ENCODE results near the gene ALDH1A1.

ALDH1A1 gene

DNA sequence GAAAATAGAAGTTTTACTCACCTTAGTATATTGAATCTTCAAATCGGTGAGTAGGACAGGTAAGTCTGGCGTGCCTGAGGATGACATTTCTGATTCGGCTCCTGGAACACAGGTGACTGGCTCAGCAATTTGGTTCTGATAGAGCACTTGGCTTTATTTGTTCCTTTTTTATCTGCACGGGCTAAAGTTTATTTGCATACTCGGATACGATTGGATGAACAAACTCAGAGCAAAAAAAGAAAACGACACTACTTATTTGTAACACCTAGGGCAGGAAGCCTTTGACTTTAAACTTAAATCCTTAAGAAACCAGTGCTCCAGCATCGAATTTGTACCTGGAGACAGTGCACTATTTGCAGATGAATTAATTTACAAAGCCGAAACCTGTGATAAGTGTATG, at the start of gene ALDH1A1:
TSS of gene ALDH1A1 (minus strand) at position 140 of the 400 bp plus-strand sequence. CDS start at position 87, 53 bp downstream.
- no peak for DNase-seq

DNA sequence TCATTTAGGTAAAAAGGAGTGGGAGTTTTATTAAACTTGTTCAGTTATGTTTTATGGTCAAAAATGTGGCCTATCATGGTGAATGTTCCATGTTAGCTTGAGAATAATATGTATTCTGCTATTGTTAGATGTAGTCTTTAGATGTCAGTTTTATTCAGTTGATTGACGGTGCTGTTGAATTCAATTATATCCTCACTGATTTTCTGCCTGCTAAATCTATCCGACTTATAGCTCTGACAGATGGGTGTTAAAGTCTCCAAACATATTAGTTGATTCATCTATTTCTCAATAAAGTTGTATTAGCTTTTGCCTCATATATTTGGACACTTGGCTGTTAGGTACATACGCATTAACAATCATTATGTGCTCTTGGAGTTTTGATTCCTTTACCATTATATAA, 49.0 kb upstream of the ALDH1A1 start:
- DNase-seq, result no peak

DNA sequence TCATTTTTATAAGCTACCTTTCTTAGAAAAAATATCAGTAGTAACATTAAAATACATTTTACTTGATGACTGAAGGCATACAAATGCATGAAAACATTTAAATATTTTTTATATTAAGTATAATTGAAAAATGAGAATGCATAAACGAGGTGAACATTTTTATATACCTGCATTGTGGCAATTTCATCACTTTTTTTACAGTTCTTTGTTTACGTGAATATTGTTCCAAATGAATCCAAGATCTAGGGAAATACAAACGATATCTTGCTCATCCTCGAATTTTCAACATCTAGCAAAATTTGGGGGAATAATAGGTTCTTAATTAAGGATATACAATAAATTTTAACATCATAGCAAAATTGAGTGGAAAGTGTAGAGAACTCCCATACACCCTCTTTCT, 45.5 kb upstream of the ALDH1A1 start:
- DNase-seq, result no peak

DNA sequence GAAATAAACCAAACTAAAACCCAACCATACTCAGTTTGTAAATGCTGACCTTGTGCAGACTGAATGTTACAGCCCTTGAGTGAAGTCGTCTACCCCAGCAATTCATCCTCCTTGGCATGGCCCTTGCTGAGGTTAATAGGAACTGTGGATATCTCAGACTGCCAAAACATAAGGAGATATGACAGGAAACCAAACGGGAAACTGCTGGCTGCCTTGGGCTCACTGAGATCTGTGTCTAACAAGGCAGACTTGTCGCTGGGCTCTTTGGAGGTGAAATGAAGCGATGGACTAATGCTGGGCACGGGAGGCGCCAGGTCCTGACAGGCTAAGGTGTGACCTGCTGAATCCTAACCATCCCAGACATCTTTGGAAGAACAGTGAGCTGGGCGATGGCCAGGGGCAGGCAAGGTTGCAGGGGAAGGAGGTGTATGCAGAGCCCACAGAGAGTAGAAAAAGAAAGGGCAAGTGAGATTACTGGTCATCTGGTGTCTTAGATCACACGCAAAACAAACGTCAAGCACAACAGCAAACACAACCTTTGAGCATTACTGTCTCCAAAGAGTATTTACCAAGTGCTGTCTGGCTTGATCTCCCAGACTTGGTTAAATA, 44.6 kb upstream of the ALDH1A1 start:
- no peak for DNase-seq

DNA sequence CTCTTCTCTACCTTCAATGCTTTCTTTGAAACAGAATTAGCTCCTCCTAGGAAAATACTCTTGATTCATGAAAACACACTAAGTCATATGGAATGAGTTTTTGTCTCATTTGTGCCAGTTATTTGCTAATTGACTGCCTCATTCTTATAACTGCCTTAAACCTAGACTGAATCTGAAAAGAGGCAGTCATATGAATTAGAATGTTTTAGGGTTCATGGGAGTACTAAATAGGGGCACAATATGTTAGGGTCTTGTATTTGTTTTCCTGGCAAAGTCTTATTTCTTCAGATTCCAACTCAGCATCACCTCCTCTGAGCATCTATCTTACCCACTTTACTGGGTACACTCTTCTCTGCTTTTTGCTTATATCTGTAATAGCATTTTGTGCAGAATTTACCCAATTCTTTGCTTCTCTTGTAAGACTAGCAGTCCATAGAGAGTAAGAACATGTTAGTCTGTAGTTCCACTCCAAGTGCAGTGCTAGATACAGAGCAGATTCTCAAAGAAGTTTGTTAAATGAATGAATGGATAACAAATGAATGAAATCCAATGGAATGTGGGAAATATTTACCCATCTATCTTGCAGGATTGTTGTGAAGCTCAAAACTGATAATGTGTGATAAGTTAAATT, 43.9 kb upstream of the ALDH1A1 start:
- DNase-seq, result no peak

DNA sequence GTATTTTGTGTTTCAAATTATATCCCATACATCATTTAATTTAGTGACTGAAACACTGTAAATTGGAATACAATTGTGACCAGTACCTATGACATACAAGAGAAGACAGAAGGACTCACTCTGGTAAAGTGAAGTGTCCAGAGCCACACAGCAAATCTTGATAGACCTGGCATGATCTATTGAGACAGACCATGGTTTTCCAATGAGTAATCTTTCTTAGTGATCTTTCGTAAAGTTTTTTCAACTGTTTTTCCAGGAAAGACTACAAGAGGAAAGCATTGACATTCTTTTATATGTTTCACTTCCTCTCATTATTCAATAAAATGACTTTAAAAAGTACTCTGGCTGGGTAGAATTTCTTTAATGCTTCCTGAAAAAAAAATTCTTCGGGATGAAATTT, 43.3 kb upstream of the ALDH1A1 start:
- DNase-seq, result no peak

DNA sequence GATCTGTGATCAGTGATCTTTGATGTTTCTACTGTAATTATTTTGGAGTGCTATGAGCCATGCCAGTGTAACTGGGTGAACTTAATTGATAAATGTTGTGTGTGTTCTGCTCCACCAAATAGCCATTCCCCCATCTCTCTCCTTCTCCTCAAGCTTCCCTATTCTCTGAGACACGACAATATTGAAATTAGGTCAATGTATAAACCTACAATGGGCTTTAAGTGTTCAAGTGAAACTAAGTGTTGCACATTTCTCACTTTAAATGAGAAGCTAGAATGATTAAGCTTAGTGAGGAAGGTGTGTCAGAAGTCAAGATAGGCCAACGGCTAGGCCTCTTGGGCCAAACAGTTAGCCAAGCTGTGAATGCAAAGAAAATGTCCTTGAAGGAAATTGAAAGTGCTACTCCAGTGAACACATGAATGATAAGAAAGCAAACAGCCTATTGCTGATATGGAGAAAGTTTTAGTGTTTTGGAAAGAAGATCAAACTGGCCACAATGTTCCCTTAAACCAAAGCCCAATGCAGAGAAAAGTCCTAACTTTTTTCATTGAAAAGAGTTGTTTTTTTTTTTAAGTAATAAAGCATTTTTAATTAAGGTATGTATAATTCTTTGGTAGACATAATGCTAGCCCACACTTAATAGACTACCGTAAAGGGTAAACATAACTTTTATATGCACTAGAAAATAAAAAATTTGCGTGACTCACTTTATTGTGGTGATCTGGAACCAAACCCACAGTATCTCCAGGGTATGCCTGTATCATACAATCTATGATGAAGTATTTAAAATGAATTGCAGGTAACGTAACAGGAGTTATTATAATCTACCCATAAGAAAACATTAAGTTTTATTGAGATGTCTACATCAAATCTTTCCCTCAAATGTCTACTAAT, 42.5 kb upstream of the ALDH1A1 start:
- DNase-seq, result no peak

DNA sequence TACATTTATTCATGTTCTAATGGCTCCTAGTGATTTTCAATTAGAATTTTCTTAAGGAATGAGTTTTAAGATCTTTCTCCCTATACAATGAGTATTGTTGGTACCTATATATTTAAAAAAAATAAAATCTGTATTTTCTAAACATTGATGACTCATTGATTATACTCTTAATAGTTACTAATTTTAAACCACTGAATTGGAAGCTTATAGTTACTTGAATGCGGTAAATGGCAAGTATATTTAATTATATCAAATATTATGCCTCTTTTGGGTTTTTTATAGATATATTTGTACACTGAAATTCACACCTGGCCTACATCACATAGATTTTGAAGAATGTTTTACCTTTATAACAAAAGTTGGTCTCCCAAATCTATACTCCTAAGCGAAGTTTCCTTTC, 38.9 kb upstream of the ALDH1A1 start:
- no peak for DNase-seq

DNA sequence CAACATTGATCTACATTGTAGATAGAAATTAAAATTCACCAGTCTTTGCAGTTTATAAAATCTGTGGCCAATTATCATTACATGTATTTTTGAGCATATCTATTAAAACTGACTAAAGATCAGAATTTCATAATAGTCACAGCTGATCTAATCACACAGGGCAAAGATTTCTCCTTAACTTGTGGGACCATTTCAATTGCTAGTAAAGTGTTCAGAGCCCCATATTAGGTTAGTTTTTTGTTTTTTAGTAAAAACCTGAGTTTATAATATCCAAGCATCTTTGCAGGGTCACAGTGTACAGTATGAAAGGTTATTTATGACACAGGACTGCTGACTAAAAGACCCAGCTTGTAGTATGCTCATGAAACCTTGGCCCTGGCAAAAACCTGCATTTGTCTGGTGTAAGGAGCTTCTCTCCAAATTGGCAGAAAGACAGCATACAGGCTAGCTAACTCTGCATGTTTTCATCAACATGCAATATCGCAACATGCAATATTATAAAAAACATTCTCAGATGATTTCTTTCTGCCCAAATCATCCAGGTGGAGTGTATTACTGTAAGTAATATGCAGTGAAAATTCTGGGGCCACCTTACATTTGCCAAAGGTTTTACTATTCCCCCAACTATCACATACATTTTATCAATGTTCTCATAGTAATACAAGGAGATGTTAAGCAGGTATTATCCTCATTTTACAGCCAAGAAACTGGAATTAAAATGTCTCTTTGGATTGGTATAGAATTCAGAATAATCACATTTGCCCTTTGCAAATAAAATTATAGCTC, 37.7 kb upstream of the ALDH1A1 start:
- no peak for DNase-seq

DNA sequence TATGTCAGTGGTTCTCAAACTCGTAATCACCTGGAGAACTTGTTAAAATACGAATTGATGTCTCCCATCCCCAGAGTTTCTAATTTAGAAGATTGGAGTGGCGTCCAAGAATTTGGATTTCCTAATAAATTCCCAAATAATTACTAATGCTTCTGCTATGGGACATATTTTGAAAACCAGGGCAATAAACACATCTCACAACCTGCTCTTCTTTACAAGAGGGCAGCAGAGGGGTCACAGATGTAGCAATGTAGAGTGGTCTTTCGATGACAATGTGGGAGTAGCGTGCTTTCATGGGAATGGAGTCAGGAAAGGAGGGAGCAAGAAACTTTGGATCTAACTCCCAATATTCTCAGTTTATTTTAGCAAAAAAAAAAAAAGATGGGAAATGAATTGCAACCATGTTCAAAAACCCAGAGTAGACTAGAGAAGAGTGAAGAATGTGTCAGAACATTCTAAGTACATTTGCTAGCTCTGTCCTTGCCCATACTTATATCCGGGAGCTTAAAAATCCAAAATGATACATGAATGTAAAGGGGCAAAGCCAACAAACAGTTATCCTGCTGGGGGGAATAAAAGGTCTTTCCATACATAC, 33.8 kb upstream of the ALDH1A1 start:
- DNase-seq, result no peak

DNA sequence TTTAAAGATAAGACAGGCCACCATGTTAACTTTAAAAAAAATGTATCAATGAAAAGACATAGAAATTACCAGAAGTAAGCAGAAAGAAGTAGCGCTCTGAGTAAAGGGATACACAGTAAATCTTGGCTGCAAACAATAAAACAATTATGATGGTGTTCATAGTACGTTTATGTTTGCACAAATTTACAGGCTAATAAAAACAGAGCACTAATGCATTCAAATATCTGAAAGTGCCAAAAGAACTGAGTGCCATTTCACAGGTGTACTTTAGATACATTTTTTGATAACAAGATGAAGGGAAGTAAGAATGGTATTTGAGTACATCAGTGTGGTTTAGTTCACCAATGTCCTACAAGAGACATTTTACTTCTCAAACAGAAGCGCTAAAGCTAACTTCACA, 32.9 kb upstream of the ALDH1A1 start:
- no peak for DNase-seq

DNA sequence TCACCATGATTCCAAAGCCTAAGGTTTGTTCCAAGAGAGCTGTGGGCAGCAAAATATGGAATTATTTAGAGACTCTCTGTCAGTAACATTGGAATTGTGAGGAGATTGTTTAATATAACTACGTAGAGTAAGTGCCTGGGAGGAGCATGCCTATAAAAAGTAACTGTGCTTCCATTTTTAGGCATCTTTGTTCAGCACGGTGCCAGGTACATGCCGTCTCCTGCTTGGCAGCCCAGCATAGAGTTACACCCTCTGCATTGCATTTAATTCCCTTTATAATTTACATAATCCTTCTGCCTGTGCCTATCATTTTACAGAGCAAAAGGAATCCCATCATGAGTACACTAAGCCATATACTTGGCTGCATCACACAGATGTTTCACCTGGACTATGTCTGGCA, 32.1 kb upstream of the ALDH1A1 start:
- DNase-seq, result no peak

DNA sequence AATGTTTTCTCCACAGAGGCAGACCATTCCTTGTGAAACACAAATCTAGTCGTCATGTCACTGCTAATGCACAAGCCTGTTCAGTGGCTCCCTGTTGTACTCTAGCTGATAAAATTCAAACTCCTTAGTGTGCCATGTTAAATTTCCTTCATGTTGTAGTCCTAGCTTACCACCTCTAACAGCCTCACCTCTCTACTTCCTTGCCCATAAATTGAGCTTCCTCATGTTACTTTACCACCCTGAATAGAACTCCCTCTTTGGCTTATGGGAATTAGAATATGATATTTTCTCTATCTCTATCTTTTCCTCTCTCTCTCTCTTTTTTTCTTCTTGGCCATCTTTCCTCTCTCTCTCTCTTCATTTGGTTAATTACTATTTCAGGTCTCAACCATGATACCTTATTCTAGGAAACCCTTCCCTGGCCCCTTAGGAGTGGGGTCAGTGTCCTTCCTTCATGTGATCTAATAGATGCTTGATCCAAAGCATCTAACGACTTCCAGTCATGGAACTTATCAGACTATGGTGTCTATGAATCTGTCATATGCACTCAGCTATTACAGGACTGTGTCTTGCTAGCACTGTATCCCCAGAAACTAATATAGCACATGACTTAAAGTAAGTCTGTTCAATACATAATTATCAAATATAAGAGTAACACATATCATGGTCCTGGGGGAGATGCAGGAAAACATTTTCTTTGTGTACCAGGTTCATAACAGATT, 31.5 kb upstream of the ALDH1A1 start:
- no peak for DNase-seq

DNA sequence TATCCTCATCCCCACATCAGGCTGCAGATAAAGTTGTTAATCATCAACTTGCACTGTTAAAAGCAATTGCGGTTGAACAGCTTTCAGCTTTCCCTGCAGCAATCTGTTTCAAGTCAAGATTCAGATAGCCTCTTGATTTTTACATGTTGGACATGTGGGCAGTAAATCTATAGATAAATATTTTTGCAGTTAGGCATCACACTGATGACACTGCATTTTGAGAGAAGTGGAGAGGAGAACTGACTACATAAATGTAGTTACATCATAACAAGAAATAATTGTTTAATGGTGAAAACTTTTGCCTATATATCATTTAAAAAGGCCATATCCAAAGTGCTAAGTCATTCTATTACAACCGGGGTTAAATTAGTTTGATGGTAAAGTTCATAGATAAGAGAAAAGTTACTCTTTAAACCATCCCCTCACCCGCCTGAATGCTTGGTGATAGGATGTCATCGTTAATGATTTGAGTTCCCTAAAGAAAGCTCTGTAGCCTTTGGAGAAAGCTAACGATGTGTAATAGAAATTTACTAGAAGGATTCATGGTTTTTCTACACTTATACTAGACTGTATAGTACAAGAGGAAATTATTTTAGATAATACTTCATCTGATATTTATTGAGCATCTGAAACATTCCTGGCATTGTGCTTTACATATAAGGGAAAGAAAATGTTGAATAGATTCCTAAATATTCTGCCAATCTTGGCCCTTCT, 30.8 kb upstream of the ALDH1A1 start:
- DNase-seq, result no peak

DNA sequence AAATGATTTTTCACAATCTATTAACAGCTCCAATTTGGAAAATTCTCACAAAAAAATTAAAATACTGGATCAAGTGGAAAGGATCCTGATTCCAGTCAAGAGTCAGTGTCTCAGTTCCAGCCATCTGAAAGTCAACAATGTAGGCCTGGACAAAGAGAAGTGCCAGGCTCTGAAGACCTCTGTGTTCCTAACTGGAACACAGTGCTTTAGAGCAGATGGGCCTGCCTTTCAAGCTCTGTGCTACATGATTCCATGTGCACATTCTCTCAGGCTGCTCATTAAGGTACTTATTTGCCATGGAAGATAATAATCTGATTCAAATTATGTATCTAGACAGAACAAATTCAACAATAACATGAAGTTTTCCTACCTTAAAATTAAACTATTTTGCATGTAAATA, 30.2 kb upstream of the ALDH1A1 start:
- no peak for DNase-seq

DNA sequence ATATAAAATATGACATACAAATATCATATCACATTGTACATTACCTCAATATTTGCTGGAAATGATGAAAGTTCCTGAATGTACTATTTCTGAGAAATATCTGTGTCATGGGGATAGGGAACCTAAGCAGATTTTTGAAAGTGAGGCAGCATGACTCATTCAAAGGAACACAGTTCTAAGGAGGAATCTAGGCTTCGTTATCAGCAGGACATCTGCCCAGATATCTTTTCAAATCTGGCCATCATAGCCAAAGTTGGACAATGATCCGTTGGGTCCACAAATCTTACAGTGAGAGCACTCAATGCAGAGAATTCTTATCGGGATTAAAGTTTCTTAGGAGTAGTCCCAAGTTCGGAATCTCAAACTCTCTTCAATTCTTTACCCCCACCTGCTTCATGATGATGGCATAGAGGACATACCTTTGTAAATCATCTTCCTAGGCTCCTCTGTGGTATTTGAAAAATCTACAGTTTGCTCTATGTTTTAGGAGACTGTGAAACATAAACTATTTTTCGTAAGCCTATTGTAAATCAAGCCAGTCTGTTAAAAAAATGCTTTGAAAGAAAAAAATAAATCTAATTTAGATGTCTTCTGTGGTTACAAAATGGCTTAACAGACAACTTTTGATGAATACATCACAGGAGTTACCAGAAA, 29.4 kb upstream of the ALDH1A1 start:
- DNase-seq, result no peak

DNA sequence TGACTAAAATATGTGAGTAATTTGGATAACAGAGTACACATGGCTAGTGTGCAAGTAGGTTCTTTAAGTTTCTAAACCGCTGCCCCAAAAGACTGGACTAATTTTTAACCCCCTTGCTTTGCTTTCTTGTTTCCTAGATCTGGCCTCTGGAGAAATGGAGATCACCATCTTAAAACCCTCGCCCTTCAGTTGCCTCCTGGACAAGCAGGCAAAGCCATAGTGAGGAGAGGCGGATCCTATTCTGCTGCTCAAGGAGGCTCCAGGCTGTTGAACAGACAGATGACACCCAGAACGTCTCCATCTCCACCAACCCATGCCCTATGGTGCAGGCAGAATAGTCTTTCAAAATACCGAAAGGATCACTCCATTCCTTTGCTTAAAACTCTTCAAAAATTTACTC, 28.6 kb upstream of the ALDH1A1 start:
- no peak for DNase-seq

DNA sequence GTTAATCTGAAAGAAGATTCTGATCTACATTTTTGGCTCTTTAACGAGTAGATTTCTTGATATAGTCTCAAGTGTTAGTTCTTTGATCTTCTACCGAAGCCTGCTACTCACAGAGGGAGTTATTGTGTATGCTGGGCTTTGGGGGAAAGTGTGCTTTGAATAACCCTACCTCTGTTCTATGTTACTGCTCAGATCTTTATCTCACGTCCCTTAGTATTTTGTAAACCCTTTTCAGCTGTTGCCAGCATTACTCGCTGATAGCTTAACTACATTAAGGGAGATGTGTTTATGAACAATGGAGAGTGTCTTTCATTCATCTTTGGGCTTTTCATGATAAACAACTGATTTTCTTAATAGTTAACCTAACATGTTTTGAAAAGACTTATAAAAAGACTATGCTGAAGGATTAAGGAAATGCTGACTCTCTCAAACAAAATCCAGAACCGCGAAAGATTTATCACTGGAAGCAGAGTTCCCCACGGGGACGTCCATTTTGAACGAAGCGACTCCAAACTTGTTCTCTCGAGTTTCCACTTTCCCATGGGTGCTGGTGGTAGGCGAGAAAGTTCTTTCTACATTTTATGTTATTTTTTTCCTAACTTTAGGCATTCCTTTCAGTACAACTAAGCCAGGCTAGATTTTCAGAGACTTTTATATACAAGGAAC, 27.9 kb upstream of the ALDH1A1 start:
- no peak for DNase-seq

DNA sequence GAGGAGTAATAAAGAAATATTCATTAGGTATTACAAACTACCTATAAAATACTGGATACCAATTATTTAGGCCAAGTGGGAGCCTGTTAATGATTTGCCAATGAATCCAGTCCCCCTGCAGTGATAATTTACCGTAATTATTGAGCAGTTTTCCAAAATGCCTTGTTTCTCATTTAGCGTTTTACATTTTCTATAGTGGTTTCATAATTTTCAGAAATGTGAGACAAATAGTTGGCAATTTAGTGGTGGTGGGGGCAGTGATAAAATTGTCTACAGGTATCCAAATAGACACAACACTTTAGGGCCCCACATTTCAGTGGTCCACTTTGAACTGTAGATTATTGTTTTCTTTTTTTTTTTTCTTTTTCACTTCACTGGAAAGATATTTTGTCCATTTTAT, 27.3 kb upstream of the ALDH1A1 start:
- no peak for DNase-seq

DNA sequence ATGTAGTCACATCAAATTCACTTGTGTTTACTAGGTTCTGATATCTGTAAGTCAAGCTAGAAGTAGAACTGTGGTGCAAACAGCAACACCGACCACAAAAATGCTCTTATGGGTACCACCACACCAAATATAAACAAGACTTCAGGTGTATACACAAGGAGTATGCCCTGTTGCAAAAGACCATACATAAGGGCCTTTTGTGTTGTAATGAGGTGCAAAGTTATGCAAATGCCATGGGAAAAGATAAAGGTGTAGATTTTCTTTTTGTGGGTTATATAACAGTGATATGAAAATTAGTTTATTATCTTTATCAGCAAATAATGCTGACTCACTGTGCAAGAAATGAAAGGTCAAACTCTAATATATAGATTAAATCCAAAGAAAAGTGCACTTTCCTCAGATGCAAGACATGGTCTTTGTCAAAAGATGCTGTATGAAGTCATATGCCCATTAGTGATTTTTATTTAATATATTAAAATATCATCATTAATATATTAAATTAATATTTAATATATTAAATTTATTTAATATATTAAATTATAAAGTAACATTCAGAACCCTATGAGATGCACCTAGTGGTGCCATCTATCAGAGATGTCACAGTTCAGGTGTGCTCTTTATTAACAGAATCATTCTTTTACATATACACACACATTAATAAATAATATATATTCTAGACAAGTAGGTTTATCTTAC, 26.7 kb upstream of the ALDH1A1 start:
- DNase-seq, result no peak
